GM21717 (cell line): Measurements from ENCODE around the gene CHCHD6.

Experiments
- ATAC-seq: cut with Tn5 transposase; IDR thresholded peaks from one replicate; pipeline ENCODE4 v1.9.1; 2021; ENCODE audit warnings: mild to moderate bottlenecking, moderate library complexity; ENCODE audit not compliant: unreplicated experiment

Gene CHCHD6

GRCh38 chr3:126889276-126890201 lies 185.5 kb downstream of the CHCHD6 start:
- no peak for ATAC-seq

- ATAC-seq: no peak
These were observed 187.1 kb downstream of the CHCHD6 start for GRCh38 chr3:126891141-126891540.

- ATAC-seq: no peak
These were observed 187.8 kb downstream of the CHCHD6 start for GRCh38 chr3:126891791-126892190.

- ATAC-seq: no peak
These were observed 189.6 kb downstream of the CHCHD6 start for GRCh38 chr3:126893651-126894050.

GRCh38 chr3:126894475-126894874 lies 190.4 kb downstream of the CHCHD6 start:
- no peak for ATAC-seq

GRCh38 chr3:126895178-126896066 lies 191.4 kb downstream of the CHCHD6 start:
- no peak for ATAC-seq

GRCh38 chr3:126896067-126896441 lies 192.0 kb downstream of the CHCHD6 start:
- no peak for ATAC-seq

- ATAC-seq: no peak
These were observed 192.9 kb downstream of the CHCHD6 start for GRCh38 chr3:126896968-126897367.

GRCh38 chr3:126897943-126898342 lies 193.9 kb downstream of the CHCHD6 start:
- no peak for ATAC-seq

- ATAC-seq: no peak
These were observed 197.0 kb downstream of the CHCHD6 start for GRCh38 chr3:126900859-126901540.

GRCh38 chr3:126901631-126902030 lies 197.6 kb downstream of the CHCHD6 start:
- no peak for ATAC-seq

- no peak for ATAC-seq
These were observed 199.5 kb downstream of the CHCHD6 start for GRCh38 chr3:126903521-126903920.

- no peak for ATAC-seq
These were observed 203.5 kb downstream of the CHCHD6 start for GRCh38 chr3:126907557-126907956.

GRCh38 chr3:126908752-126909275 lies 204.8 kb downstream of the CHCHD6 start:
- no peak for ATAC-seq

GRCh38 chr3:126910231-126910630 lies 206.2 kb downstream of the CHCHD6 start:
- no peak for ATAC-seq

- ATAC-seq: peak; percentile 94
These were observed 207.4 kb downstream of the CHCHD6 start for GRCh38 chr3:126911162-126912026.

- no peak for ATAC-seq
These were observed 208.0 kb downstream of the CHCHD6 start for GRCh38 chr3:126912027-126912422.

- ATAC-seq: no peak
These were observed 208.6 kb downstream of the CHCHD6 start for GRCh38 chr3:126912491-126913195.

- ATAC-seq: no peak
These were observed 209.5 kb downstream of the CHCHD6 start for GRCh38 chr3:126913524-126913923.
